A549 (cell line): ENCODE measurements around the gene CLEC20A.

Experiments
- BCL3 ChIP-seq: fragments of >200 bp; sonication (Bioruptor Twin); formaldehyde crosslinking; IDR thresholded peaks from 3 replicates; pipeline ENCODE4 v1.6.1; 2016
- BHLHE40 ChIP-seq: IDR thresholded peaks from 2 replicates; pipeline ENCODE4 v1.6.1; 2012; ENCODE audit warnings: low read depth, low read length, inconsistent platforms
- CTCF ChIP-seq: fragments of >200 bp; sonication (Bioruptor Twin); formaldehyde crosslinking; IDR thresholded peaks from 3 replicates; pipeline ENCODE4 v1.5.1; 2016
- MYC ChIP-seq: IDR thresholded peaks from 2 replicates; pipeline ENCODE4 v1.6.1; 2012; ENCODE audit warnings: mild to moderate bottlenecking, inconsistent platforms, low read length, improper control_type of control experiment, borderline replicate concordance
- POLR2A ChIP-seq: IDR thresholded peaks from 2 replicates; pipeline ENCODE4 v1.6.1; 2012; ENCODE audit warnings: mild to moderate bottlenecking, low read length
- RAD21 ChIP-seq, 2 experiments: fragments of >200 bp in 1 of 2; sonication (Bioruptor Twin) in 1 of 2; formaldehyde crosslinking in 1 of 2; IDR thresholded peaks in 1 of 2; conservative IDR thresholded peaks in 1 of 2; 2 replicates in 1 of 2; 3 replicates in 1 of 2; pipeline ENCODE4 v1.6.1; 2012 to 2018; ENCODE audit warnings: inconsistent platforms in 1 of 2

- no peak for TF ChIP-seq POLR2A
- no peak for TF ChIP-seq CTCF
- TF ChIP-seq MYC = no peak
- no peak for TF ChIP-seq BCL3
- TF ChIP-seq BHLHE40 = no peak
- no peak for TF ChIP-seq RAD21 (conservative IDR thresholded peaks at IDR 0.05 in 1 of 2, IDR thresholded peaks at IDR 0.05 in 1 of 2)
Observed at GRCh38 chr1:178491721-178492120, 5.0 kb downstream of the CLEC20A start.
